IPS-20b (cell line): ENCODE data around the gene ZDHHC14.
A peak's percentile ranks its signal among the peaks of the same experiment; 100 is the strongest.
"Not testable (repeated sequence)": the region's sequence is repeated elsewhere in the genome, so short reads cannot be mapped to it uniquely, and the experiment has no call there.

Experiments used
- H3K27ac ChIP-seq: one replicate; pipeline ENCODE4 v1.5.1; 2013; ENCODE audit warnings: low read length
- H3K27me3 ChIP-seq: 2 replicates; pipeline ENCODE4 v1.6.1; 2013; ENCODE audit warnings: mild to moderate bottlenecking, low read length, inconsistent platforms; ENCODE audit not compliant: insufficient read depth
- H3K36me3 ChIP-seq: 2 replicates; pipeline ENCODE4 v1.6.1; 2013; ENCODE audit warnings: low read depth, mild to moderate bottlenecking, inconsistent platforms, low read length, moderate library complexity; ENCODE audit not compliant: insufficient read depth
- H3K4me1 ChIP-seq: 2 replicates; pipeline ENCODE4 v1.6.1; 2013; ENCODE audit warnings: mild to moderate bottlenecking, control low read depth, inconsistent platforms, low read length, moderate library complexity; ENCODE audit not compliant: insufficient read depth
- H3K4me3 ChIP-seq: 2 replicates; pipeline ENCODE4 v1.5.1; 2013; ENCODE audit warnings: mild to moderate bottlenecking, low read length, inconsistent platforms
- H3K9ac ChIP-seq: 2 replicates; pipeline ENCODE4 v1.6.1; 2013; ENCODE audit warnings: low read depth, mild to moderate bottlenecking, inconsistent platforms, low read length, moderate library complexity
- H3K9me3 ChIP-seq: 2 replicates; pipeline ENCODE4 v1.6.1; 2013; ENCODE audit warnings: mild to moderate bottlenecking, low read depth, low read length, inconsistent platforms; ENCODE audit not compliant: insufficient read depth

Gene ZDHHC14

GRCh38 chr6:157699777-157700636, 319.0 kb downstream of the ZDHHC14 start:
- no peaks in the 10 kb centered on the region for H3K36me3 ChIP-seq
- H3K4me1 ChIP-seq: peaks cover 8% of the 10 kb centered on the region; the same call in 1 of the 2 replicates
- H3K27ac ChIP-seq: no peak overlapping the region
- H3K9me3 ChIP-seq: 0 out of 2 replicates have a peak, but pooled peaks cover 10% of the 10 kb centered on the region
- no peak overlapping the region for H3K4me3 ChIP-seq
- H3K9ac ChIP-seq: no peak overlapping the region
- H3K27me3 ChIP-seq: no peaks in the 10 kb centered on the region

DNA sequence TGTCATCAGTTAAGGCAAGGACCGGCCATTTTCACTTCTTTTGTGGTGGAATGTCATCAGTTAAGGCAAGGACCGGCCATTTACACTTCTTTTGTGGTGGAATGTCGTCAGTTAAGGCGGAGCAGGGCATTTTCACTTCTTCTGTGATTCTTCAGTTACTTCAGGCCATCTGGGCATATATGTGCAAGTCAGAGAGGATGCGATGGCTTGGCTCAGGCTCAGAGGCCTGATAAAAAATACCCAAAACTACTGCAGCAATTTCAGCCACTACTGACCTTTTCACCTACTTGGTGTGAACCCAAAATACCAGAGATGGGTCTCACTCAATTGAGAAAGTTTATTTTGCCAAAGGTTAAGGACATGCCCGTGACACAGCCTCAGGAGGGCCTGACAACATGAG, 325.4 kb downstream of the ZDHHC14 start:
- H3K4me3 ChIP-seq, H3K27me3 ChIP-seq, H3K27ac ChIP-seq, H3K36me3 ChIP-seq, H3K9me3 ChIP-seq, H3K9ac ChIP-seq: not testable (repeated sequence)
- H3K4me1 ChIP-seq: peaks cover 18% of the 10 kb centered on the region; the same call in 1 of the 2 replicates

- H3K27me3 ChIP-seq: no peaks in the 10 kb centered on the region
- no peaks in the 10 kb centered on the region for H3K36me3 ChIP-seq
- no peak overlapping the region for H3K27ac ChIP-seq
- peaks cover 3% of the 10 kb centered on the region; the same call in 1 of the 2 replicates for H3K9me3 ChIP-seq
- H3K4me1 ChIP-seq: peaks cover 18% of the 10 kb centered on the region; the same call in 1 of the 2 replicates
- no peak overlapping the region for H3K4me3 ChIP-seq
- no peak overlapping the region for H3K9ac ChIP-seq
Observed at GRCh38 chr6:157706883-157707282, 325.9 kb downstream of the ZDHHC14 start.

DNA sequence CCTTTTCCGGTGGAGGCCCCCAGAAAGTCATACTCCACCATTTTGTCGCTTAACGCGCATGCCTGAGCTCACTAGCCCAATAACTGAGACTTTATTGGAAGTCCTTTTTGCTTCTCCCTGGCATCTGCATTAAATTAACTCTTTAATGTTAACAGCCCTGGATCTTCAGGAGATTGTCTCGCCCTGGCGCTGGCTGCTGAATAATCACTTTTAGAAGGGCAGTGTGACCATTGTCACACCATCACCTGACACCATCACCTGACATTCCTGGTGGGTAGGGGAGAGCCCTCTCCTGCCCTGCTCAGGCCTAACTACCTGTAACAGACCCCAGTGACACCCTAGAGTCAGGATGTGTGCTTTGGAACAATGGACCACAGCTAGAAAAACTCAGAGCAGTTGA, 326.6 kb downstream of the ZDHHC14 start:
- peaks cover 3% of the 10 kb centered on the region; the same call in 1 of the 2 replicates for H3K9me3 ChIP-seq
- H3K9ac ChIP-seq: peak overlapping the region; percentile 32; the same call in 1 of the 2 replicates
- H3K4me3 ChIP-seq: peak overlapping the region; percentile 24; the same call in 1 of the 2 replicates
- no peaks in the 10 kb centered on the region for H3K27me3 ChIP-seq
- peak overlapping the region; percentile 53 for H3K27ac ChIP-seq
- no peaks in the 10 kb centered on the region for H3K36me3 ChIP-seq
- peaks cover 18% of the 10 kb centered on the region; the same call in 1 of the 2 replicates for H3K4me1 ChIP-seq

- H3K27me3 ChIP-seq: no peaks in the 10 kb centered on the region
- H3K36me3 ChIP-seq: no peaks in the 10 kb centered on the region
- peak overlapping the region; percentile 24; the same call in 1 of the 2 replicates for H3K4me3 ChIP-seq
- H3K27ac ChIP-seq: peak overlapping the region; percentile 53
- peaks cover 18% of the 10 kb centered on the region; the same call in 1 of the 2 replicates for H3K4me1 ChIP-seq
- H3K9me3 ChIP-seq: peaks cover 3% of the 10 kb centered on the region; the same call in 1 of the 2 replicates
- peak overlapping the region; percentile 32; the same call in 1 of the 2 replicates for H3K9ac ChIP-seq
Observed at GRCh38 chr6:157708239-157708638, 327.2 kb downstream of the ZDHHC14 start.

GRCh38 chr6:157708933-157709332, 327.9 kb downstream of the ZDHHC14 start:
- Histone ChIP-seq H3K9me3 (peaks cover 3% of the 10 kb centered on the region; the same call in 1 of the 2 replicates), H3K4me1 (peaks cover 19% of the 10 kb centered on the region), H3K9ac (no peak overlapping the region), H3K4me3 (peak overlapping the region; percentile 24; the same call in 1 of the 2 replicates), H3K36me3 (no peaks in the 10 kb centered on the region), H3K27me3 (no peaks in the 10 kb centered on the region), H3K27ac (no peak overlapping the region)

- no peak overlapping the region for H3K9ac ChIP-seq
- H3K4me3 ChIP-seq: no peak overlapping the region
- H3K27me3 ChIP-seq: no peaks in the 10 kb centered on the region
- H3K9me3 ChIP-seq: peaks cover 3% of the 10 kb centered on the region; the same call in 1 of the 2 replicates
- peaks cover 24% of the 10 kb centered on the region for H3K4me1 ChIP-seq
- no peak overlapping the region for H3K27ac ChIP-seq
- no peaks in the 10 kb centered on the region for H3K36me3 ChIP-seq
Observed at GRCh38 chr6:157709555-157709954, 328.6 kb downstream of the ZDHHC14 start.

DNA sequence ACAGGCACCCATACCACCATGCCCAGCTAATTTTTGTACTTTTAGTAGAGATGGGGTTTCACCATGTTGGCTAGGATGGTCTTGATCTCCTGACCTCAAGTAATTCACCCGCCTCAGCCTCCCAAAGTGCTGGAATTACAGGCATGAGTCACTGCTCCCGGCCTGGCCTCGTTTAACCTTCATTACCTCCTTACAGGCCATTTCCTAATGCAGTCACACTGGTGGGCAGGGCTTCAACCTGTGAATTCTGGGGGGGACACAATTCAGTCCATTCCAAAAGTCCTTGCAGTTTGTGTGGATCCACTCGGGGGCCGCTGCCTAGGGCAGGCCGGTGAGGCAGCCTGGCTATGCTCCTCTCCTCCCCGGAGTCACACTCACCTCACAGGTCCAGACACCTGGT, 329.6 kb downstream of the ZDHHC14 start:
- no peak overlapping the region for H3K9ac ChIP-seq
- no peak overlapping the region for H3K4me3 ChIP-seq
- peaks cover 24% of the 10 kb centered on the region for H3K4me1 ChIP-seq
- no peaks in the 10 kb centered on the region; the same call in 1 of the 2 replicates for H3K9me3 ChIP-seq
- no peak overlapping the region for H3K27ac ChIP-seq
- no peaks in the 10 kb centered on the region for H3K36me3 ChIP-seq
- H3K27me3 ChIP-seq: no peaks in the 10 kb centered on the region

GRCh38 chr6:157711060-157711459, 330.1 kb downstream of the ZDHHC14 start:
- Histone ChIP-seq H3K27ac (no peak overlapping the region), H3K27me3 (no peaks in the 10 kb centered on the region), H3K9me3 (no peaks in the 10 kb centered on the region; the same call in 1 of the 2 replicates), H3K9ac (no peak overlapping the region), H3K36me3 (no peaks in the 10 kb centered on the region), H3K4me3 (no peak overlapping the region), H3K4me1 (peaks cover 24% of the 10 kb centered on the region)

DNA sequence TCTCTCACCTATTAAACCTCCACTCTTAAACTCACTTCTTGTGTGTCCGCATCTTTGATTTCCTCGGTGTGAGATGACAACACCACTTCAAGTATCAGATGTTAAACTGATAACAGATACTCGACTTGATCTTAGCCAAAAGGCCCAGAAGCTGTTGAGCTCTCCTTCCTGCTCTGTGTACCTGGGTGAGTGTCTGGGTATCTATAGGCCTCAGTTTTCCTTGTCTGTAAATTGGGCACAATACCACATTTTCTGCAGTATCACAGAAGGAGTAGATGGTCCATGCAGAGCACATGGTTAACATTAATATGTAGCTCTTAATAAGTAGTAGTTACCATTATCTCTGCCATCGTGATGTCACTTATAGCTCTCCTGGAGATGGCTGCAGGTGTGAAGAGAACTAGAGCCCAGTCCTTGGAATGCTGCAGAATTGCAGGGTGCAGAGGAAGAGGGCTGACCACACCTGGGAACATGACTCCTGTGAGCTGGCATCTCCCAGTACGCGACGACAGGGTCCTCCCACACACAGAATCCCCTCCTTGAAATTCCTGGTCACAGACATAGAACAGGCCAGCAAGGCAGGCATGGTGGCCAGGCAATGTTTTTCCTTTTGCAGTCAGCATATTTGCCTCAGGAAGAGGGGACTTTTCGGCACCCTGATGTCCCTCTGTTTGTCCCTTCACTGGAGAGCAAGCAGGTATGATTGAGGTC, 331.8 kb downstream of the ZDHHC14 start:
- H3K27ac ChIP-seq: no peak overlapping the region
- H3K4me3 ChIP-seq: no peak overlapping the region
- H3K4me1 ChIP-seq: peaks cover 22% of the 10 kb centered on the region
- no peaks in the 10 kb centered on the region for H3K36me3 ChIP-seq
- no peak overlapping the region for H3K9ac ChIP-seq
- H3K27me3 ChIP-seq: no peaks in the 10 kb centered on the region
- no peaks in the 10 kb centered on the region for H3K9me3 ChIP-seq

DNA sequence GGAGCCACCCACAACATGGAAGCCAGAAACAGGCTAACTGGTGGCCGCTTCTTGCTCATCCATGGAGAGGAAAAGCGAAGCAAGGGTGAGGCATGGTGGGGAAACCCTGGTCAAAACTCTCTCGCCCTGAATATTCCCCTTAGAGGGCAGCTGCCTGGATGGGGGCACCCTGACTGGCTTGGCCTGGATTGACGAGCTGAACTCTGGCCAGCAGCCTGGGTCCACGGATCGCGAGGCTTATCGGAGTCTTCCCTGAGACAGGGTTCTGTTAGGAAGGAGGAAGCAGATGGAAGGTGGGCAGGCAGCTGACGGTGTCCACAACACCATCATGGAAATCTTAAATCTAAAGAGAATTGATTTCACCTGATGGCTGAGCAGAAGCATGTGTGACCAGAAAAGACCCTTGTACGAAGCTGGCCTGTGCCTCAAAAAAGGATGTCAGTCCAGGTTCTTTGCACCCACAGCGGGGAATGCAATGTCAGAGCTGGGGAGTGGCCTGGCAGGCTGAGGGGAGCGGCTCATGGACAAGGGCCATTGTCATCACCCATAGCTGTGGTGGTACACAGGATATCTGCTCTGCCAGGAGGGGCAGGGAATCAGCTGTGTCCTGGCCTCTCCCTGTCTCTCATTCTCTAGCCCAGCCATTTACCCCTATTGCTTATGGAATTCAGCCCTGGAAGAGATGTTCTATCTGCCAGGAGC, 332.6 kb downstream of the ZDHHC14 start:
- Histone ChIP-seq H3K9ac (no peak overlapping the region), H3K4me3 (no peak overlapping the region)

More for the DNA sequence above, 332.6 kb downstream of the ZDHHC14 start:
- no peaks in the 10 kb centered on the region for H3K36me3 ChIP-seq
- no peaks in the 10 kb centered on the region for H3K27me3 ChIP-seq
- H3K4me1 ChIP-seq: peaks cover 14% of the 10 kb centered on the region
- H3K27ac ChIP-seq: no peak overlapping the region
- H3K9me3 ChIP-seq: no peaks in the 10 kb centered on the region
